GM19023 (cell line): ENCODE data around the gene PRKAR1B.
"Not testable (repeated sequence)": the region's sequence is repeated elsewhere in the genome, so short reads cannot be mapped to it uniquely, and the experiment has no call there.

Experiments
- ATAC-seq: cut with Tn5 transposase; IDR thresholded peaks from one replicate; pipeline ENCODE4 v1.9.1; 2021; ENCODE audit warnings: mild to moderate bottlenecking, moderate library complexity; ENCODE audit not compliant: unreplicated experiment

Gene PRKAR1B

GRCh38 chr7:563629-564170 lies 163.4 kb downstream of the PRKAR1B start:
- no peak for ATAC-seq

- ATAC-seq: no peak
Measured at GRCh38 chr7:562789-563628, 164.1 kb downstream of the PRKAR1B start.

GRCh38 chr7:562374-562675 lies 164.8 kb downstream of the PRKAR1B start:
- ATAC-seq: no peak

- ATAC-seq: no peak
Measured at GRCh38 chr7:561631-562373, 165.3 kb downstream of the PRKAR1B start.

- no peak for ATAC-seq
Measured at GRCh38 chr7:560966-561630, 166.0 kb downstream of the PRKAR1B start.

- no peak for ATAC-seq
Measured at GRCh38 chr7:559396-559705, 167.7 kb downstream of the PRKAR1B start.

- ATAC-seq: no peak
Measured at GRCh38 chr7:557558-557881, 169.6 kb downstream of the PRKAR1B start.

- ATAC-seq: no peak
Measured at GRCh38 chr7:556837-557557, 170.1 kb downstream of the PRKAR1B start.

- ATAC-seq: no peak
Measured at GRCh38 chr7:556291-556826, 170.7 kb downstream of the PRKAR1B start.

- no peak for ATAC-seq
Measured at GRCh38 chr7:555551-556160, 171.4 kb downstream of the PRKAR1B start.

- no peak for ATAC-seq
Measured at GRCh38 chr7:553636-554111, 173.4 kb downstream of the PRKAR1B start.

GRCh38 chr7:552868-553635 lies 174.0 kb downstream of the PRKAR1B start:
- no peak for ATAC-seq

- not testable (repeated sequence) for ATAC-seq
Measured at GRCh38 chr7:552151-552867, 174.8 kb downstream of the PRKAR1B start.

- not testable (repeated sequence) for ATAC-seq
Measured at GRCh38 chr7:551615-551970, 175.5 kb downstream of the PRKAR1B start.

GRCh38 chr7:550881-551614 lies 176.0 kb downstream of the PRKAR1B start:
- no peak for ATAC-seq

GRCh38 chr7:549891-550625 lies 177.0 kb downstream of the PRKAR1B start:
- ATAC-seq: no peak

GRCh38 chr7:549066-549890 lies 177.8 kb downstream of the PRKAR1B start:
- no peak for ATAC-seq
